Endothelial cell of umbilical vein (primary cell): ENCODE results near the gene TGDS. TPM values are rescaled to one million over a fixed set of nuclear protein-coding genes. Genes with fewer than 3 reads are reported as not detected.

Experiments
- BruUV-seq: library from RNA; stranded (reverse); fragments of 400-500 nt; replicated peaks from 2 replicates; lab custom pipeline; 2021; lab: Mats Ljungman, UMichigan
- CTCF ChIA-PET: fragments of 300-600, 350-600 bp; sonication (Branson Sonifier 250); formaldehyde crosslinking; loops from one replicate; lab custom pipeline; 2021; ENCODE audit warnings: antibody characterized with exemption, inconsistent platforms; lab: Charles Lee
- POLR2A ChIA-PET: fragments of 300-600, 350-600 bp; sonication (Branson Sonifier 250); formaldehyde crosslinking; loops from one replicate; lab custom pipeline; 2021; ENCODE audit warnings: antibody characterized with exemption, inconsistent platforms; lab: Charles Lee
- DNase-seq: peaks from one replicate; pipeline ENCODE4 v3.0.0-alpha.2; 2011; ENCODE audit warnings: low read depth, low spot score
- FAIRE-seq: peaks from 2 replicates; lab custom pipeline; 2011; peaks lifted over from hg19 to GRCh38; lab: Jason Lieb, UNC
- H2AFZ ChIP-seq: 2 replicates; pipeline ENCODE4 v1.6.0; 2012; ENCODE audit warnings: low read depth, low read length, control low read depth, inconsistent platforms
- H3K27ac ChIP-seq: 2 replicates; pipeline ENCODE4 v1.5.1; 2011; ENCODE audit warnings: low read depth, mild to moderate bottlenecking, control low read depth, low read length, moderate library complexity; ENCODE audit not compliant: insufficient read depth
- H3K27me3 ChIP-seq, 2 experiments: 2 replicates each; pipeline versions ENCODE4 v1.6.0 to v1.6.1; 2011; ENCODE audit warnings: low read length in 2 of 2, mixed read lengths in 1 of 2; ENCODE audit not compliant: control insufficient read depth in 2 of 2, insufficient read depth in 2 of 2
- H3K36me3 ChIP-seq, 2 experiments: 2 replicates in 1 of 2; 3 replicates in 1 of 2; pipeline ENCODE4 v1.5.1; 2011; ENCODE audit warnings: low read length in 2 of 2, mild to moderate bottlenecking in 1 of 2, moderate library complexity in 1 of 2; ENCODE audit not compliant: control insufficient read depth in 2 of 2, insufficient read depth in 2 of 2; ENCODE audit errors: extremely low read depth in 1 of 2
- H3K4me1 ChIP-seq: 3 replicates; pipeline ENCODE4 v1.5.1; 2011; ENCODE audit warnings: mild to moderate bottlenecking, low read length; ENCODE audit not compliant: control insufficient read depth, insufficient read depth; ENCODE audit errors: extremely low read depth
- H3K4me2 ChIP-seq: 2 replicates; pipeline ENCODE4 v1.6.1; 2011; ENCODE audit warnings: low read length, control low read depth, mixed read lengths; ENCODE audit not compliant: insufficient read depth
- H3K4me3 ChIP-seq, 3 experiments: fragments of 200-600 bp in 1 of 3; sonication (generic), shearing (Covaris generic) in 1 of 3; replicated peaks in 1 of 3; 2 replicates each; pipeline ENCODE4 v1.5.1; 2011 to 2016; ENCODE audit warnings: control low read depth in 3 of 3, low read length in 3 of 3, mild to moderate bottlenecking in 2 of 3, inconsistent platforms in 1 of 3, low read depth in 1 of 3, moderate library complexity in 1 of 3; ENCODE audit not compliant: insufficient read depth in 1 of 3
- H3K79me2 ChIP-seq: 2 replicates; pipeline ENCODE4 v1.6.0; 2012; ENCODE audit warnings: low read length, inconsistent platforms; ENCODE audit not compliant: control insufficient read depth, insufficient read depth
- H3K9ac ChIP-seq: replicated peaks from 2 replicates; pipeline ENCODE3; 2011; ENCODE audit warnings: low read length, control low read depth; ENCODE audit not compliant: insufficient read depth; ENCODE audit errors: extremely low read depth
- H3K9me1 ChIP-seq: replicated peaks from 3 replicates; pipeline ENCODE4 v1.6.0; 2011; ENCODE audit warnings: mild to moderate bottlenecking, low read length; ENCODE audit not compliant: control insufficient read depth, insufficient read depth; ENCODE audit errors: extremely low read depth
- H3K9me3 ChIP-seq: replicated peaks from 2 replicates; pipeline ENCODE4 v1.5.1; 2012; ENCODE audit warnings: low read length, inconsistent platforms; ENCODE audit not compliant: control insufficient read depth, insufficient read depth
- H4K20me1 ChIP-seq: replicated peaks from 2 replicates; pipeline ENCODE3; 2011; ENCODE audit warnings: mild to moderate bottlenecking, low read length; ENCODE audit not compliant: control insufficient read depth, insufficient read depth; ENCODE audit errors: extremely low read depth
- EZH2 ChIP-seq: IDR thresholded peaks from 2 replicates; pipeline ENCODE4 v1.6.1; 2012; ENCODE audit warnings: borderline replicate concordance, low read depth, mild to moderate bottlenecking, moderate library complexity, low read length, inconsistent platforms; ENCODE audit not compliant: severe bottlenecking
- FOS ChIP-seq: IDR thresholded peaks from 2 replicates; pipeline ENCODE4 v1.6.1; 2011; ENCODE audit warnings: mild to moderate bottlenecking, low read length, moderate library complexity, borderline replicate concordance; ENCODE audit not compliant: insufficient read depth
- GATA2 ChIP-seq: IDR thresholded peaks from 2 replicates; pipeline ENCODE4 v1.7.0; 2011; ENCODE audit warnings: low read depth, mild to moderate bottlenecking, moderate library complexity, mixed read lengths, low read length; ENCODE audit not compliant: insufficient read length, insufficient read depth
- MYC ChIP-seq: IDR thresholded peaks from one replicate; pipeline ENCODE4 v1.6.1; 2011; ENCODE audit warnings: mild to moderate bottlenecking, low read depth, low read length
- POLR2AphosphoS5 ChIP-seq: IDR thresholded peaks from 2 replicates; pipeline ENCODE4 v1.6.1; 2012; ENCODE audit warnings: low read depth, mild to moderate bottlenecking, control low read depth, low read length, moderate library complexity; ENCODE audit not compliant: insufficient read depth
- dilution Hi-C: fragments of 300-500 bp; cut with MboI; formaldehyde crosslinking; loops from one replicate; pipeline ENCODE4 v1.15.0; 2019; ENCODE audit warnings: low sequenced_read_pairs; ENCODE audit not compliant: extremely low pct_ligation_motif_present
- intact Hi-C: fragments of 100-400 bp; cut with micrococcal nuclease; formaldehyde crosslinking; loops from one replicate; pipeline ENCODE4 v1.10.0; 2022
- polyA plus RNA-seq, 4 experiments: library from polyadenylated mRNA; depleted of rRNA in 3 of 4; stranded (reverse) in 3 of 4; unstranded in 1 of 4; fragments of >200 nt; gene quantifications; 2 replicates each; pipeline versions ENCODE4 v1.2.1 to v1.2.3, GENCODE V29; 2011 to 2012; ENCODE audit warnings: missing spikeins in 1 of 4
- total RNA-seq: library from RNA; stranded (reverse); gene quantifications from 2 replicates; pipeline ENCODE4 v1.2.3, GENCODE V29; 2021
- TF ChIP-seq, protein P1 (sequence below): IDR thresholded peaks from 2 replicates; pipeline ENCODE4 v1.6.1; 2011; ENCODE audit not compliant: insufficient read depth, insufficient read length
- TF ChIP-seq, protein P2 (sequence below), 2 donors: IDR thresholded peaks; 1 replicate in 1 of 2; 2 replicates in 1 of 2; pipeline ENCODE4 v1.5.1; 2011; ENCODE audit warnings: low read length in 2 of 2, mild to moderate bottlenecking in 2 of 2, moderate library complexity in 2 of 2, control low read depth in 1 of 2, inconsistent platforms in 1 of 2, low read depth in 1 of 2; ENCODE audit not compliant: insufficient read depth in 1 of 2; ENCODE audit errors: extremely low read depth in 1 of 2

Gene TGDS
- total and polyA plus RNA-seq, 2 donors (not counting 3 experiments of a cell fraction or from before 2014, with no cell fraction given): 7.3 to 9.3 TPM

DNA sequence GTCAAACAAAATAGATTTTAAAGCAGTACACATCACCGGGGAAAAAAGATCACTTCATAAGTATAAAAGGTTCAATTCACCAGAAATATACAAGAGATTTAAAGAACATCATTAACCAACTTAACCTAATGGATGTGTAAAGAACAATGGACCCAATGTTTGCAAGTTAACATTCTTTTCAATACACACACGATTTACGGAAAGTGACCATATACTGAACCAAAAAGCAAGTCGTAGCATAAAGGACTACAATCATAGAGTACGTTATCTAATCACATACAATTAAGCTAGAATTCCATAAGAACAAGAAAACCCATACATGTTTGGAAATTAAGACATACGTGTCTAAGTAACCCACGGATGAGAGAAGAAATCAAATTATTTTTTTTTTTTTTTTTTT, 9.6 kb downstream of the TGDS start:
- no peak overlapping the region for H3K9ac ChIP-seq
- DNase-seq: no peak
- H3K36me3 ChIP-seq: peaks cover 3 to 20% of the 10 kb centered on the region in 2 experiments
- ChIA-PET POLR2A (interaction anchor here (1.2 kb wide), 1 partner anchor 9 kb away, joined by 7 read pairs; the partner anchor contains the start of gene TGDS), CTCF (interaction anchor here (0.9 to 1.4 kb wide), 2 partner anchors 10 to 31 kb away, joined by 3 to 4 read pairs; partner anchors contain the start of gene TGDS)
- H3K4me1 ChIP-seq: peaks cover 23% of the 10 kb centered on the region
- FAIRE-seq: no peak
- BruUV-seq: no TSS peak
- H3K4me2 ChIP-seq: no peak overlapping the region
- H3K27ac ChIP-seq: no peak overlapping the region
- no peaks in the 10 kb centered on the region for H3K9me1 ChIP-seq
- dilution Hi-C loops (no loop called here), intact Hi-C loops (no loop called here)
- no peak overlapping the region for H2AFZ ChIP-seq
- no peaks in the 10 kb centered on the region for H3K27me3 ChIP-seq
- no peak for TF ChIP-seq EZH2
- TF ChIP-seq, protein P1, sequence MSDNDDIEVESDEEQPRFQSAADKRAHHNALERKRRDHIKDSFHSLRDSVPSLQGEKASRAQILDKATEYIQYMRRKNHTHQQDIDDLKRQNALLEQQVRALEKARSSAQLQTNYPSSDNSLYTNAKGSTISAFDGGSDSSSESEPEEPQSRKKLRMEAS: no peak
- TF ChIP-seq FOS: no peak
- TF ChIP-seq POLR2AphosphoS5: no peak
- TF ChIP-seq, protein P2, sequence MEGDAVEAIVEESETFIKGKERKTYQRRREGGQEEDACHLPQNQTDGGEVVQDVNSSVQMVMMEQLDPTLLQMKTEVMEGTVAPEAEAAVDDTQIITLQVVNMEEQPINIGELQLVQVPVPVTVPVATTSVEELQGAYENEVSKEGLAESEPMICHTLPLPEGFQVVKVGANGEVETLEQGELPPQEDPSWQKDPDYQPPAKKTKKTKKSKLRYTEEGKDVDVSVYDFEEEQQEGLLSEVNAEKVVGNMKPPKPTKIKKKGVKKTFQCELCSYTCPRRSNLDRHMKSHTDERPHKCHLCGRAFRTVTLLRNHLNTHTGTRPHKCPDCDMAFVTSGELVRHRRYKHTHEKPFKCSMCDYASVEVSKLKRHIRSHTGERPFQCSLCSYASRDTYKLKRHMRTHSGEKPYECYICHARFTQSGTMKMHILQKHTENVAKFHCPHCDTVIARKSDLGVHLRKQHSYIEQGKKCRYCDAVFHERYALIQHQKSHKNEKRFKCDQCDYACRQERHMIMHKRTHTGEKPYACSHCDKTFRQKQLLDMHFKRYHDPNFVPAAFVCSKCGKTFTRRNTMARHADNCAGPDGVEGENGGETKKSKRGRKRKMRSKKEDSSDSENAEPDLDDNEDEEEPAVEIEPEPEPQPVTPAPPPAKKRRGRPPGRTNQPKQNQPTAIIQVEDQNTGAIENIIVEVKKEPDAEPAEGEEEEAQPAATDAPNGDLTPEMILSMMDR (IDR thresholded peaks at IDR 0.05; ENCODE audit: extremely low read depth in 1 of 2, insufficient read depth in 1 of 2, low read depth in 1 of 2, low read length in 2 of 2): no peak
- no peak for TF ChIP-seq GATA2
- no peak for TF ChIP-seq MYC
- no peaks in the 10 kb centered on the region for H3K9me3 ChIP-seq
- H4K20me1 ChIP-seq: no peaks in the 10 kb centered on the region
- no peak overlapping the region for H3K4me3 ChIP-seq
- peaks cover 16% of the 10 kb centered on the region for H3K79me2 ChIP-seq
